SK-N-SH (cell line): ENCODE results near the gene BOC. TPM values are rescaled to one million over a fixed set of nuclear protein-coding genes. Genes with fewer than 3 reads are reported as not detected.

Experiments used
- CTCF ChIA-PET: fragments of 300-600, 350-600 bp; formaldehyde crosslinking; extraction: SDS; loops from one replicate; lab custom pipeline; 2021; lab: Yijun Ruan, JAX
- POLR2A ChIA-PET: fragments of 350-600 bp; sonication (Branson Sonifier 250); formaldehyde crosslinking; extraction: SDS; loops from one replicate; lab custom pipeline; 2020; ENCODE audit warnings: antibody characterized with exemption, inconsistent platforms; lab: Yijun Ruan, JAX
- DNase-seq: peaks from one replicate; pipeline ENCODE4 v3.0.0; 2012
- H2AFZ ChIP-seq: fragments of 200-600 bp; sonication (generic); 2 replicates; pipeline ENCODE4 v1.8.1; 2016; ENCODE audit warnings: antibody characterized with exemption, mild to moderate bottlenecking, low read depth
- H3F3A ChIP-seq: fragments of 200-600 bp; sonication (generic); replicated peaks from 2 replicates; pipeline ENCODE3; 2016; ENCODE audit warnings: antibody characterized with exemption, mild to moderate bottlenecking; ENCODE audit not compliant: insufficient read depth
- H3K27ac ChIP-seq, 2 experiments: fragments of 200-500 bp in 1 of 2; fragments of 200-600 bp in 1 of 2; sonication (Bioruptor generic) in 1 of 2; sonication (generic), shearing (Covaris generic) in 1 of 2; 2 replicates each; pipeline versions ENCODE4 v1.5.1 to v1.6.1; 2014 to 2016; ENCODE audit warnings: low read depth in 2 of 2, inconsistent platforms in 1 of 2, low read length in 1 of 2, mild to moderate bottlenecking in 1 of 2, mixed read lengths in 1 of 2
- H3K27me3 ChIP-seq: fragments of 200-600 bp; sonication (generic), shearing (Covaris generic); 2 replicates; pipeline ENCODE4 v1.6.1; 2016; ENCODE audit warnings: mixed run types; ENCODE audit not compliant: insufficient read depth
- H3K36me3 ChIP-seq, 2 experiments: fragments of 200-500 bp in 1 of 2; fragments of 200-600 bp in 1 of 2; sonication (Bioruptor generic) in 1 of 2; sonication (generic) in 1 of 2; replicated peaks in 1 of 2; 2 replicates each; pipeline versions ENCODE3 to v1.5.1; 2014 to 2016; ENCODE audit warnings: low read length in 1 of 2, mild to moderate bottlenecking in 1 of 2; ENCODE audit not compliant: insufficient read depth in 2 of 2, control insufficient read depth in 1 of 2
- H3K4me1 ChIP-seq, 2 experiments: fragments of 200-500 bp in 1 of 2; fragments of 200-600 bp in 1 of 2; sonication (Bioruptor generic) in 1 of 2; sonication (generic), shearing (Covaris generic) in 1 of 2; 2 replicates each; pipeline versions ENCODE4 v1.5.1 to v1.6.1; 2014 to 2016; ENCODE audit warnings: low read depth in 1 of 2, low read length in 1 of 2, mixed run types in 1 of 2; ENCODE audit not compliant: insufficient read depth in 2 of 2, control insufficient read depth in 1 of 2
- H3K4me2 ChIP-seq: fragments of 200-600 bp; sonication (generic), shearing (Covaris generic); 2 replicates; pipeline ENCODE4 v1.6.1; 2017; ENCODE audit warnings: mixed run types
- H3K4me3 ChIP-seq, 2 experiments: fragments of 200-500 bp in 1 of 2; fragments of 200-600 bp in 1 of 2; sonication (Bioruptor generic) in 1 of 2; sonication (generic), shearing (Covaris generic) in 1 of 2; 2 replicates each; pipeline versions ENCODE4 v1.5.1 to v1.8.1; 2014 to 2016; ENCODE audit warnings: low read depth in 2 of 2, inconsistent platforms in 1 of 2, low read length in 1 of 2, mild to moderate bottlenecking in 1 of 2, mixed read lengths in 1 of 2, moderate library complexity in 1 of 2
- H3K79me2 ChIP-seq: fragments of 200-600 bp; sonication (generic); 2 replicates; pipeline ENCODE4 v1.8.1; 2017; ENCODE audit warnings: mild to moderate bottlenecking; ENCODE audit not compliant: insufficient read depth
- H3K9ac ChIP-seq: fragments of 200-600 bp; sonication (generic); 2 replicates; pipeline ENCODE4 v1.6.1; 2017; ENCODE audit warnings: mixed run types
- H3K9me2 ChIP-seq: fragments of 200-600 bp; sonication (generic); 2 replicates; pipeline ENCODE4 v1.6.1; 2017; ENCODE audit warnings: mixed run types
- H3K9me3 ChIP-seq: fragments of 200-600 bp; sonication (generic); 2 replicates; pipeline ENCODE4 v1.6.1; 2017; ENCODE audit warnings: mixed run types, mild to moderate bottlenecking, moderate library complexity
- H4K20me1 ChIP-seq: fragments of 200-600 bp; sonication (generic); 2 replicates; pipeline ENCODE4 v1.6.1; 2017; ENCODE audit warnings: mild to moderate bottlenecking, mixed run types; ENCODE audit not compliant: insufficient read depth
- CHD2 ChIP-seq: fragments of 150-350 bp; IDR thresholded peaks from 2 replicates; pipeline ENCODE4 v1.6.1; 2018; ENCODE audit warnings: low read length; ENCODE audit not compliant: partially characterized antibody
- EP300 ChIP-seq, 2 experiments: IDR thresholded peaks; 2 replicates each; pipeline versions ENCODE4 v1.4.0 to v1.6.1; 2012; ENCODE audit warnings: borderline replicate concordance in 1 of 2, low read depth in 1 of 2, low read length in 1 of 2
- EZH2phosphoT487 ChIP-seq: fragments of 200-600 bp; sonication (generic); IDR thresholded peaks from 2 replicates; pipeline ENCODE4 v1.6.1; 2017; ENCODE audit warnings: low read depth, mixed run types, mild to moderate bottlenecking, antibody characterized with exemption, moderate library complexity, borderline replicate concordance
- GABPA ChIP-seq: IDR thresholded peaks from 2 replicates; pipeline ENCODE4 v1.4.0; 2012; ENCODE audit warnings: low read depth, mild to moderate bottlenecking
- MXI1 ChIP-seq: IDR thresholded peaks from 2 replicates; pipeline ENCODE4 v1.6.1; 2012; ENCODE audit warnings: mild to moderate bottlenecking, low read depth, low read length, improper control_type of control experiment
- NFIC ChIP-seq: IDR thresholded peaks from 2 replicates; pipeline ENCODE4 v1.4.0; 2012; ENCODE audit warnings: borderline replicate concordance
- TCF12 ChIP-seq: IDR thresholded peaks from 2 replicates; pipeline ENCODE4 v1.4.0; 2012
- WGBS: methylation state at CpG from one replicate; pipeline ENCODE4 v1.1.6; 2017; ENCODE audit warnings: low lambda C conversion rate; 5-methylcytosine and 5-hydroxymethylcytosine counted together
- polyA plus RNA-seq, 3 experiments: library from polyadenylated mRNA; depleted of rRNA; stranded (reverse); fragments of >200 nt; gene quantifications; 2 replicates each; pipeline ENCODE4 v1.2.3, GENCODE V29; 2012
- TF ChIP-seq, protein P1 (sequence below): IDR thresholded peaks from 2 replicates; pipeline ENCODE4; 2012
- TF ChIP-seq, protein P2 (sequence below): IDR thresholded peaks from 2 replicates; pipeline ENCODE4 v1.4.0; 2012; ENCODE audit warnings: low read depth, borderline replicate concordance

BOC gene
- polyA plus RNA-seq, 1 of the 3 experiments (the other 2 are of a cell fraction) = 6.6 TPM

DNA sequence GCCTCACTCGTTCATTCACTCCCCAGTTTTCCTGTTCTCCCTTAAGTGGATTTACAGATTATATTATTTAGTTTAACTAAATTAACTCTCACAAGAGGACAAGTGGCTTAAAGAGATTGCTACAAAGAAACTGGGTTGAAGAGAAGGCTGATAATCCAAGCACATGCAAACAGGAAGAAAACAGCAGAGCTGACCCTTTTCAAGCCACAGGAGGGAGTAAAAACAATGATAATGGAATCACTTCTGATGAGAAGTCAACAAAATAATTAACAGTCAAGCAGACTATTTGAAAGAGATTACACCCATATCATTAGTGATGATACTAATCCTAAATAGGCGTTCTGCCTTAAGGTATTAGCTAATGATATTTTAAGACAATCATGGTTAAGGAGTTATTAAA, 31.7 kb downstream of the BOC start (continued):
- TF ChIP-seq MXI1 = no peak
- TF ChIP-seq, protein P1, sequence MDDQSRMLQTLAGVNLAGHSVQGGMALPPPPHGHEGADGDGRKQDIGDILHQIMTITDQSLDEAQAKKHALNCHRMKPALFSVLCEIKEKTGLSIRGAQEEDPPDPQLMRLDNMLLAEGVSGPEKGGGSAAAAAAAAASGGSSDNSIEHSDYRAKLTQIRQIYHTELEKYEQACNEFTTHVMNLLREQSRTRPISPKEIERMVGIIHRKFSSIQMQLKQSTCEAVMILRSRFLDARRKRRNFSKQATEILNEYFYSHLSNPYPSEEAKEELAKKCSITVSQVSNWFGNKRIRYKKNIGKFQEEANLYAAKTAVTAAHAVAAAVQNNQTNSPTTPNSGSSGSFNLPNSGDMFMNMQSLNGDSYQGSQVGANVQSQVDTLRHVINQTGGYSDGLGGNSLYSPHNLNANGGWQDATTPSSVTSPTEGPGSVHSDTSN = no peak
- TF ChIP-seq TCF12 = no peak

- H4K20me1 ChIP-seq = no peaks in the 10 kb centered on the region
- H3K79me2 ChIP-seq = no peaks in the 10 kb centered on the region
- peaks cover 29 to 47% of the 10 kb centered on the region in 2 experiments for H3K4me1 ChIP-seq
- ChIA-PET CTCF (interaction anchor here (0.6 to 0.7 kb wide), 2 partner anchors 44 to 108 kb away, joined by 3 read pairs; no protein-coding TSS in a partner anchor), POLR2A (no interaction called here)
- H3F3A ChIP-seq = peaks cover 6% of the 10 kb centered on the region
- H3K36me3 ChIP-seq = no peaks in the 10 kb centered on the region
- H3K9ac ChIP-seq = no peak overlapping the region
- H3K4me2 ChIP-seq = no peak overlapping the region
- H3K27ac ChIP-seq = peak overlapping the region in 1 of 2 experiments; percentile 39; a peak in 1 of 4 replicates
- no peak overlapping the region for H2AFZ ChIP-seq
- H3K9me2 ChIP-seq = no peaks in the 10 kb centered on the region
- no peak for DNase-seq
- WGBS = 95% methylated on average over 3 of the region's 3 CpGs
- H3K27me3 ChIP-seq = no peaks in the 10 kb centered on the region
- TF ChIP-seq EZH2phosphoT487 = no peak
- TF ChIP-seq, protein P2, sequence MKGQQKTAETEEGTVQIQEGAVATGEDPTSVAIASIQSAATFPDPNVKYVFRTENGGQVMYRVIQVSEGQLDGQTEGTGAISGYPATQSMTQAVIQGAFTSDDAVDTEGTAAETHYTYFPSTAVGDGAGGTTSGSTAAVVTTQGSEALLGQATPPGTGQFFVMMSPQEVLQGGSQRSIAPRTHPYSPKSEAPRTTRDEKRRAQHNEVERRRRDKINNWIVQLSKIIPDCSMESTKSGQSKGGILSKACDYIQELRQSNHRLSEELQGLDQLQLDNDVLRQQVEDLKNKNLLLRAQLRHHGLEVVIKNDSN = peak; percentile 22; the same call in 1 of the 2 replicates
- H3K4me3 ChIP-seq = no peak overlapping the region
- H3K9me3 ChIP-seq = no peaks in the 10 kb centered on the region
These were observed 32.5 kb downstream of the BOC start for GRCh38 chr3:113243846-113244245.

DNA sequence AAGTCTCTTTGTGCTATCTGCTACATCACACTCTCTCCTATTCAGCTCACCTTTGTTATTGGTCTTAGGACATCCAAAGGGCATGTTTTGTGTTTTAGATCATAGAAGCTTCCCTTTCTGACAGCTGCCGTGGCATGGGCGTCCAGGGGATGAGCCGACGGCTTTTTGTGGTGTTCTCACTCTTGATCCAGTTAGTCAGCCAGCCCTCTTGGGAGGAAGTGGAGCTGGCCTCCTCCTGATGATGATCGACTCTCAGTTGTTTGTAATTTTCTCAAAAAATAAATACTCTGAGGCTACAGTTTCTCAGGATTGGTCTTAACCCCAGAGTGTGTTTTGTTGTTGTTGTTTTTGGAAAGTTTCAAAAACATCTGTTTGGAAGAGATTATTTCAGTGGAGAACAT, 34.4 kb downstream of the BOC start:
- Histone ChIP-seq H3K9me3 (no peaks in the 10 kb centered on the region), H3K4me2 (no peak overlapping the region), H3K36me3 (peaks cover 0 to 8% of the 10 kb centered on the region in 2 experiments), H3K9me2 (no peaks in the 10 kb centered on the region), H3K4me3 (no peak overlapping the region), H3F3A (peaks cover 6% of the 10 kb centered on the region), H3K27me3 (no peaks in the 10 kb centered on the region), H3K4me1 (peaks cover 35 to 53% of the 10 kb centered on the region in 2 experiments), H2AFZ (no peak overlapping the region), H3K79me2 (no peaks in the 10 kb centered on the region), H3K9ac (no peak overlapping the region), H4K20me1 (no peaks in the 10 kb centered on the region), H3K27ac (no peak overlapping the region)
- WGBS = 91% methylated on average over 5 of the region's 5 CpGs
- CTCF ChIA-PET = no interaction called here
- no peak for DNase-seq
- TF ChIP-seq GABPA = no peak
- no peak for TF ChIP-seq CHD2
- no peak for TF ChIP-seq NFIC
- TF ChIP-seq EZH2phosphoT487 = no peak
- no peak for TF ChIP-seq EP300 (IDR thresholded peaks at IDR 0.05; ENCODE audit: borderline replicate concordance in 1 of 2, low read depth in 1 of 2, low read length in 1 of 2)
- POLR2A ChIA-PET = no interaction called here
